Measurements from ENCODE around the gene PPP4C.

DNA sequence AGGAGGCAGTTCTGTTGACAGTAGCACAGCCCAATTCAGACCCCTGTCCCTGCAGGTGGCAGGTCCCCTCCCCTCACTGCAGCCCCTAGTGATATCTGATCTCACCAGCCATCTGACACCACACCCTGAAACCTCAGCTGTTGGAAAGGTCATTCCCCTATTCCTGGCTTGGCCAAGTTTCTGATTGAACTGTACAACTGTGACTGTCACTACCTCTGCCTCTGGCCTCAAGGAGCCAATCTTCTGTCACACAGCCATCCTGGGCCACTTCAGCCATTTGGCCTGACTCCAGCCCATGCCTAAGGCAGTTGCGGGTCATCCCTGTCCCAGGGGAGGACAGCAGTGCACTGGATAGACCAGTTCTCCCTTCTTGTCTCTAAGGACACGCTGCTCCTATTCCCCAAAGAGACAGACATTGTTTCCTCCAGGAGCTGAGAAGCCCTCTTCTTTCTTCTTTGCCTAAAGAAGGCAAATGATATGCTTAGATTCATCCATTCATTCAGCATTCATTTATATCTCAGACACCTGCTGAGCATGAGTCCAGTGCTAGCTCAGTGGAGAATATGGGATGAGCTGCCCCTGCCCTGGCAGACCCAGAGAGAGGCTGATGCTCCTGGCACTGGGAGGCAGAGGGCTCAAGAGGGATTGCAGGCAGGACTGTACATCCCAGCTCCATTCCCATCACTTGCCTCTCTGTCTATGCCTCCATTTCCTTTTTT lies 14.8 kb upstream of the PPP4C start:
- TF ChIP-seq, protein P1, sequence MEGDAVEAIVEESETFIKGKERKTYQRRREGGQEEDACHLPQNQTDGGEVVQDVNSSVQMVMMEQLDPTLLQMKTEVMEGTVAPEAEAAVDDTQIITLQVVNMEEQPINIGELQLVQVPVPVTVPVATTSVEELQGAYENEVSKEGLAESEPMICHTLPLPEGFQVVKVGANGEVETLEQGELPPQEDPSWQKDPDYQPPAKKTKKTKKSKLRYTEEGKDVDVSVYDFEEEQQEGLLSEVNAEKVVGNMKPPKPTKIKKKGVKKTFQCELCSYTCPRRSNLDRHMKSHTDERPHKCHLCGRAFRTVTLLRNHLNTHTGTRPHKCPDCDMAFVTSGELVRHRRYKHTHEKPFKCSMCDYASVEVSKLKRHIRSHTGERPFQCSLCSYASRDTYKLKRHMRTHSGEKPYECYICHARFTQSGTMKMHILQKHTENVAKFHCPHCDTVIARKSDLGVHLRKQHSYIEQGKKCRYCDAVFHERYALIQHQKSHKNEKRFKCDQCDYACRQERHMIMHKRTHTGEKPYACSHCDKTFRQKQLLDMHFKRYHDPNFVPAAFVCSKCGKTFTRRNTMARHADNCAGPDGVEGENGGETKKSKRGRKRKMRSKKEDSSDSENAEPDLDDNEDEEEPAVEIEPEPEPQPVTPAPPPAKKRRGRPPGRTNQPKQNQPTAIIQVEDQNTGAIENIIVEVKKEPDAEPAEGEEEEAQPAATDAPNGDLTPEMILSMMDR (IDR thresholded peaks at IDR 0.05) = no peak
- no peak for TF ChIP-seq POLR2A (IDR thresholded peaks at IDR 0.05)

Data from adrenal gland (tissue), 5 donors.